Bronchial epithelial cell (primary cell): ENCODE data around the gene TNFAIP8L3. TPM values are rescaled to one million over a fixed set of nuclear protein-coding genes. Genes with fewer than 3 reads are reported as not detected.

Experiments used
- DNase-seq: peaks from one replicate; pipeline ENCODE4 v3.0.0-alpha.2; 2010; ENCODE audit warnings: low read depth
- FAIRE-seq: peaks from 2 replicates; lab custom pipeline; 2011; peaks lifted over from hg19 to GRCh38; lab: Jason Lieb, UNC
- H3K27me3 ChIP-seq: 2 replicates; pipeline ENCODE4 v1.5.1; 2011; ENCODE audit warnings: low read length; ENCODE audit not compliant: control insufficient read depth, insufficient read depth
- H3K36me3 ChIP-seq: 2 replicates; pipeline ENCODE4 v1.5.1; 2011; ENCODE audit warnings: low read length; ENCODE audit not compliant: control insufficient read depth, insufficient read depth
- H3K4me3 ChIP-seq: 2 replicates; pipeline ENCODE4 v1.5.1; 2011; ENCODE audit warnings: mild to moderate bottlenecking, low read depth, low read length, control low read depth
- CTCF ChIP-seq: IDR thresholded peaks from 2 replicates; pipeline ENCODE4 v1.5.1; 2011; ENCODE audit warnings: mild to moderate bottlenecking, moderate library complexity, low read length, control low read depth, inconsistent platforms; ENCODE audit not compliant: insufficient read depth, severe bottlenecking
- total RNA-seq: library from RNA; depleted of rRNA; stranded (reverse); fragments of >200 nt; gene quantifications from 2 replicates; pipeline ENCODE4 v1.2.1, GENCODE V29; 2014

TNFAIP8L3 gene
- total RNA-seq, 1 donor from 2014 or later, result 5.0 TPM

- DNase-seq (no peak), FAIRE-seq (peak; percentile 36)
- Histone ChIP-seq H3K27me3 (no peaks in the 10 kb centered on the region), H3K4me3 (no peak overlapping the region), H3K36me3 (no peaks in the 10 kb centered on the region)
- TF ChIP-seq CTCF, result no peak
These were observed 9.8 kb upstream of the TNFAIP8L3 start for GRCh38 chr15:51104512-51104911.

- Histone ChIP-seq H3K36me3 (no peaks in the 10 kb centered on the region), H3K27me3 (peaks cover 1% of the 10 kb centered on the region), H3K4me3 (no peak overlapping the region)
- FAIRE-seq (no peak), DNase-seq (peak; percentile 47)
- TF ChIP-seq CTCF, result no peak
These were observed 8.6 kb upstream of the TNFAIP8L3 start for GRCh38 chr15:51103330-51103729.

GRCh38 chr15:51100785-51101489 is 6.2 kb upstream of the TNFAIP8L3 start:
- TF ChIP-seq CTCF, result no peak
- no peak for DNase-seq
- Histone ChIP-seq H3K27me3 (peaks cover 3% of the 10 kb centered on the region), H3K4me3 (no peak overlapping the region), H3K36me3 (no peaks in the 10 kb centered on the region)
- FAIRE-seq, result no peak

- DNase-seq, result no peak
- no peaks in the 10 kb centered on the region for H3K36me3 ChIP-seq
- no peak overlapping the region for H3K4me3 ChIP-seq
- TF ChIP-seq CTCF, result no peak
- peaks cover 4% of the 10 kb centered on the region for H3K27me3 ChIP-seq
- FAIRE-seq, result no peak
These were observed 4.5 kb upstream of the TNFAIP8L3 start for GRCh38 chr15:51099185-51099584.

GRCh38 chr15:51098331-51098619 is 3.6 kb upstream of the TNFAIP8L3 start:
- DNase-seq (no peak), FAIRE-seq (no peak)
- Histone ChIP-seq H3K27me3 (peaks cover 5% of the 10 kb centered on the region), H3K4me3 (no peak overlapping the region), H3K36me3 (no peaks in the 10 kb centered on the region)
- TF ChIP-seq CTCF, result no peak
